Colonic mucosa (tissue), 4 donors: ENCODE measurements around the gene ZC3H7A. TPM values are rescaled to one million over a fixed set of nuclear protein-coding genes. Genes with fewer than 3 reads are reported as not detected.

Experiments used
- DNase-seq: peaks from one replicate; pipeline ENCODE4 v3.0.0-alpha.2; 2020
- H3K27ac ChIP-seq: fragments of 200-600 bp; one replicate; pipeline ENCODE4 v1.8.0; 2021
- H3K27me3 ChIP-seq: fragments of 200-600 bp; one replicate; pipeline ENCODE4 v1.8.0; 2021
- H3K36me3 ChIP-seq: fragments of 200-600 bp; one replicate; pipeline ENCODE4 v1.8.0; 2021
- H3K4me1 ChIP-seq: fragments of 200-600 bp; one replicate; pipeline ENCODE4 v1.8.0; 2021; ENCODE audit warnings: mild to moderate bottlenecking
- H3K4me3 ChIP-seq: fragments of 200-600 bp; one replicate; pipeline ENCODE4 v1.8.0; 2021
- H3K9ac ChIP-seq, 2 donors: one replicate each; pipeline ENCODE4 v1.7.0; 2013; ENCODE audit warnings: control low read depth in 2 of 2, low read depth in 2 of 2, low read length in 2 of 2
- H3K9me3 ChIP-seq: fragments of 200-600 bp; one replicate; pipeline ENCODE4 v1.8.0; 2021
- CTCF ChIP-seq: fragments of 200-600 bp; IDR thresholded peaks from one replicate; pipeline ENCODE4 v1.8.0; 2022; ENCODE audit warnings: antibody characterized with exemption, mild to moderate bottlenecking
- intact Hi-C: fragments of 100-400 bp; cut with DNase I; formaldehyde crosslinking; loops from one replicate; pipeline ENCODE4 v1.14.1; 2022
- total RNA-seq, 2 donors: library from RNA; stranded (reverse); fragmentation: NEBNext Ultra II Directional in 1 of 2; extraction: Animal tissue kit (Norgen Biotek cat#: 25700) in 1 of 2; gene quantifications; one replicate each; pipeline ENCODE4 v1.2.1, GENCODE V29; 2021
- donor health status: healthy.
- donor health status: DM: no; HTN: no; CAD: no.
- donor health status: DM: no; HTN: no; CAD: no.

The ZC3H7A gene
- total RNA-seq, 2 donors from 2014 or later = 40.2 to 47.1 TPM

- Histone ChIP-seq H3K4me3 (no peak overlapping the region), H3K27ac (no peak overlapping the region), H3K36me3 (peaks cover 5% of the 10 kb centered on the region), H3K9me3 (no peaks in the 10 kb centered on the region), H3K9ac (no peak overlapping the region), H3K4me1 (no peaks in the 10 kb centered on the region), H3K27me3 (no peaks in the 10 kb centered on the region)
- intact Hi-C loops = no loop called here
- no peak for TF ChIP-seq CTCF
- DNase-seq = no peak
Measured at GRCh38 chr16:11736903-11737302, 60.2 kb downstream of the ZC3H7A start.

DNA sequence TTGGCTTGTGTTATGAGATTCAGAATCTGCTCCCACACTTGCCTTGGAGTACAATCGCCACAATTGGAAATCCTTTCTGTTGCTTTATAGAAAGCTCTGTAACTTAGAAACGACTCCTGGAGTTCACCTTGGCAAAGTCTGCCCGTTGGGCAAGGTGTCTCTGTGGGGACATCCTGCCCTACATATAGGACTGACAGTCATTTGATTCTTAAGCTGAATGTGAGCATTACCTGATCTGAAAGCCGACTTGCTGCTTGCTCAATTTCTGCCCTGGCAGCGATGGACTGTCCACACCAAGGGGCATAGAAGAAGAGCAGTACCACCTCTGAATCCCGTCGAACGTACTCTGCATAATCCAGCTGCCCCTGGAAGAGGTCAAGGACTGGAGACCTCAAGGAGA lies 61.3 kb downstream of the ZC3H7A start:
- H3K27me3 ChIP-seq = no peaks in the 10 kb centered on the region
- no peaks in the 10 kb centered on the region for H3K9me3 ChIP-seq
- intact Hi-C loops = no loop called here
- no peak for TF ChIP-seq CTCF
- H3K36me3 ChIP-seq = peaks cover 5% of the 10 kb centered on the region
- no peak for DNase-seq
- H3K9ac ChIP-seq = no peak overlapping the region
- no peak overlapping the region for H3K4me3 ChIP-seq
- H3K27ac ChIP-seq = no peak overlapping the region
- no peaks in the 10 kb centered on the region for H3K4me1 ChIP-seq

- H3K27me3 ChIP-seq = no peaks in the 10 kb centered on the region
- H3K9ac ChIP-seq = no peak overlapping the region
- no peak for TF ChIP-seq CTCF
- no peak for DNase-seq
- peaks cover 5% of the 10 kb centered on the region for H3K36me3 ChIP-seq
- no peaks in the 10 kb centered on the region for H3K9me3 ChIP-seq
- H3K4me1 ChIP-seq = no peaks in the 10 kb centered on the region
- H3K27ac ChIP-seq = no peak overlapping the region
- H3K4me3 ChIP-seq = no peak overlapping the region
- intact Hi-C loops = no loop called here
Measured at GRCh38 chr16:11734653-11735043, 62.4 kb downstream of the ZC3H7A start.

- Histone ChIP-seq H3K4me3 (no peak overlapping the region), H3K27me3 (no peaks in the 10 kb centered on the region), H3K4me1 (no peaks in the 10 kb centered on the region), H3K9me3 (no peaks in the 10 kb centered on the region), H3K27ac (no peak overlapping the region), H3K9ac (no peak overlapping the region), H3K36me3 (peaks cover 5% of the 10 kb centered on the region)
- no peak for TF ChIP-seq CTCF
- intact Hi-C loops = no loop called here
- DNase-seq = no peak
Measured at GRCh38 chr16:11734025-11734652, 62.9 kb downstream of the ZC3H7A start.

- Histone ChIP-seq H3K27ac (no peak overlapping the region), H3K9me3 (no peaks in the 10 kb centered on the region), H3K4me1 (no peaks in the 10 kb centered on the region), H3K36me3 (peaks cover 5% of the 10 kb centered on the region), H3K27me3 (no peaks in the 10 kb centered on the region), H3K4me3 (no peak overlapping the region), H3K9ac (no peak overlapping the region)
- intact Hi-C loops = no loop called here
- TF ChIP-seq CTCF = no peak
- DNase-seq = no peak
Measured at GRCh38 chr16:11731222-11731621, 65.8 kb downstream of the ZC3H7A start.
